GM12872 (cell line): ENCODE results near the gene ZNF652.

ENCODE experiments used
- TF ChIP-seq, protein P1 (sequence below): IDR thresholded peaks from 3 replicates; pipeline ENCODE4 v1.5.1; 2011; ENCODE audit warnings: low read depth, mild to moderate bottlenecking, low read length, moderate library complexity; ENCODE audit not compliant: insufficient read depth

The ZNF652 gene

DNA sequence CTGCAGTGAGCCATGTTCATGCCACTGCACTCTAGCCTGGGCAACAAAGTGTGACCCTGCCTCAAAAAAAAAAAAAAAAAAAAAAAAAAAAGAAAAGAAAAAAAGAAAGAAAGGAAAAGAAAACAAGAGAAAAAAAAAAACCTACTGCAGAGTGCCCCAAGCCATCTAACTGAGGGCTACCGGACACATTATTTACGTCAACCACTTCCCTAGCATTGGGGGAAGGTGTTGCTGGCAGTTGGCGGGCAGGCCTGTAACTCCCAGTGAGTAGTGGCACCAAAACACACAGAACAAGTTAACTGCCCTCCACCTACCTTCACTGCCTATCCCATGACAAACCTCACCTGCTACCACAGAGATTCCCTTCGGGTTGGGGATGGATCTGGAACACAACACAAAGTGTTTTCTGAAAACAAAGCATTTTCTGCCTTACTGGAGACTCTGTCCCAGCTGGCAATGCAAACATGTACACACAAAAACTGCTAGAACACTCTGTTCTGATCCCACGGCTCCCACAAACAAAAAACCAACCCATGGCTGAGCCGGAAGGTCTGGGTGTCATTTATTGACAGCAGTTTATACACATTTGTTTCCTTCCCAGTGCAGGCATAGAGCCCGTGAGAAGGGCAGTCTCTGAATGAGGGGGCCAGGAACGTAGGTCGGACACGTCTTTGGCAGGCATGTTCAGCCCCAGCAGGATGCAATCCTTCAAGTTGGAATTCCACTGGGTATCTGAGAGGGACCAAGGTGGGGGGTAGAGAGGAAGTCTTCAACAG lies 41.7 kb upstream of the ZNF652 start:
- TF ChIP-seq, protein P1, sequence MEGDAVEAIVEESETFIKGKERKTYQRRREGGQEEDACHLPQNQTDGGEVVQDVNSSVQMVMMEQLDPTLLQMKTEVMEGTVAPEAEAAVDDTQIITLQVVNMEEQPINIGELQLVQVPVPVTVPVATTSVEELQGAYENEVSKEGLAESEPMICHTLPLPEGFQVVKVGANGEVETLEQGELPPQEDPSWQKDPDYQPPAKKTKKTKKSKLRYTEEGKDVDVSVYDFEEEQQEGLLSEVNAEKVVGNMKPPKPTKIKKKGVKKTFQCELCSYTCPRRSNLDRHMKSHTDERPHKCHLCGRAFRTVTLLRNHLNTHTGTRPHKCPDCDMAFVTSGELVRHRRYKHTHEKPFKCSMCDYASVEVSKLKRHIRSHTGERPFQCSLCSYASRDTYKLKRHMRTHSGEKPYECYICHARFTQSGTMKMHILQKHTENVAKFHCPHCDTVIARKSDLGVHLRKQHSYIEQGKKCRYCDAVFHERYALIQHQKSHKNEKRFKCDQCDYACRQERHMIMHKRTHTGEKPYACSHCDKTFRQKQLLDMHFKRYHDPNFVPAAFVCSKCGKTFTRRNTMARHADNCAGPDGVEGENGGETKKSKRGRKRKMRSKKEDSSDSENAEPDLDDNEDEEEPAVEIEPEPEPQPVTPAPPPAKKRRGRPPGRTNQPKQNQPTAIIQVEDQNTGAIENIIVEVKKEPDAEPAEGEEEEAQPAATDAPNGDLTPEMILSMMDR, result no peak

DNA sequence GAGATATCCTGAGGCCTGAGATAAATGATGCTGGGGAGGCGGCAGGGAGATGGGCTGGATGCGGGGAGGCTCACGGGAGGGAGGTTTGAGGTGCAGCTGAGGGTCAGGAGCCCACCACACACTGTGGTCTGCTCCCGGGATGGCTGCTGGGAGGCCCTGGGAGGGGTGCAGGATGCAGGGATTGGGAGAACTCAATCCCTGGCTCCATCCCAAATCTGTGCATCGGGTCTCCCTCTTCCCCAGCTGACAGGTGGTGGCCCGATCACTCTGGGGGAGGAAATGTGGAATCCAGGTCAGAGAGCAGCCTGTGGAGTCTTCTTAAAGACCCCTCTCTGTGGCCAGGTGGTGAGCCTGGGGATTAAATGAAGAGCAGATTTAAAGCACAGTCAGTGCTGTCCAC lies 40.7 kb upstream of the ZNF652 start:
- TF ChIP-seq, protein P1, result no peak

DNA sequence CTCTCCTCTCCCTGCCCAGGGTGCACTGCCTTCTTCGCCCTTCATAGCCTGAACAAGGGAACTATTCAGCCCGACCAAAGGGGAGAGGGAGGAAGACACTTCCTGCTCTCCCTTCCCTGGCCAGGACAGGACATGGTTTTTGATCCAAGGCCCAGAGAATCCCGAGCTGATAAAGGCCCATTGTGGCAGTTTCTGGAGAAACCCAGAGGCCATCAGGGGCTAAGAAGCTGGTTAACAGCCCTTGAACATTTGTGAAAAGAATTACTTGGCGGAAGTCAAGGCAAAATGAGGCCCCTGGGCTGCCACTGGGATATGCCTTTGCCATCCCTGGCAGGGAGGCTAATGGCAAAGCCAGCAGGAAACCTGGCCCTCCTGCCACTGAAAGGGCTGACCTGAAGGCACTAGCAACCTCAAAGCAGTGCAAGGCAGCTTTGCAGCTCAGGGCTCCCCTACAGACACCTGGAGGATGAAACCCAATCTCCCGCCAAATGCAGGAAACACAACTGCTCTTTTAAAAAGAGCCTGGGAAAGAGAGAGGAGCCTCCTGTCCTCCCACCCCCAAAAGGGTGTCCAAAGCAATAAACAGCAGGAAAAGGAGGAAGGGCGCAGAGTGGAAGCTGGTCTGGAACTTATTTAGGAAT lies 40.0 kb upstream of the ZNF652 start:
- TF ChIP-seq, protein P1, result no peak

DNA sequence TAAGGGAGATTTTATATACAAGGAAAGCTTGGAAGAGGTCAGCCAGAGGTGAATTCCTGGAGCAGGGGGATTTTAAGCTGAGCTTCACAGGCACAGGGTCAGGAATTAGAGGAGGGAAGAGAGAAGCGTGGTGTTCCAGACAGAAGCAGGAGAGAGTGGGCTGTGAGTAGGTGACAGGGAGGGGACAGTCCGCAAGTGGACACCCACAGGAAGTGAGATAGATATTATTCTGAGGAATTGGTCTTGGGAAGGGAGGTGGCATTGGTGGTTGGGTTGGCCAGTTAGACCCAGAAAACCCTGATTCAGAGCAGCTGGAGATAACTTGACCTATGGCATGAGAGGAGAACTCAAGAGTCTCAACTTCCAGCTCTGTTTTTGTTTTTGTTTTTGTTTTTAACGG lies 37.9 kb upstream of the ZNF652 start:
- TF ChIP-seq, protein P1, result no peak

DNA sequence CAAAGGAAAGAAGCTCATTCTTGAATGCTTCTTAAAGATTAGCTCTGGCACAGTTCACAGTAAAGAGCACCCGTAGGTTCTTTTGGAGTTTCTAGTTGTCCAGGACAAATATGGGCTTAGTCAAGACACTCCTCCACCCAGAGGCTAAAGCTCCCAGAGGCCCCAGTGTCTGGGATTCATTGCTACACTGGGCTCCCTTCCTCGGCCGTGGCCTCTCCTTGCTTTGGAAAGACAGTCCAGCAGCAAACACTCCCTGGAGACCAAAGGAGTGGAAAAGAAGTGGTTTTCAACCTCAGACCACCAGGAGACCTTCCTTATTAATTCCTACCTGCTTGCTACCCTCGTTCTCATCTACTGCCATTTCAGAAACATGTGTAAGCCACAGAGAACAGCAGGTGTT lies 35.5 kb upstream of the ZNF652 start:
- TF ChIP-seq, protein P1, result no peak

DNA sequence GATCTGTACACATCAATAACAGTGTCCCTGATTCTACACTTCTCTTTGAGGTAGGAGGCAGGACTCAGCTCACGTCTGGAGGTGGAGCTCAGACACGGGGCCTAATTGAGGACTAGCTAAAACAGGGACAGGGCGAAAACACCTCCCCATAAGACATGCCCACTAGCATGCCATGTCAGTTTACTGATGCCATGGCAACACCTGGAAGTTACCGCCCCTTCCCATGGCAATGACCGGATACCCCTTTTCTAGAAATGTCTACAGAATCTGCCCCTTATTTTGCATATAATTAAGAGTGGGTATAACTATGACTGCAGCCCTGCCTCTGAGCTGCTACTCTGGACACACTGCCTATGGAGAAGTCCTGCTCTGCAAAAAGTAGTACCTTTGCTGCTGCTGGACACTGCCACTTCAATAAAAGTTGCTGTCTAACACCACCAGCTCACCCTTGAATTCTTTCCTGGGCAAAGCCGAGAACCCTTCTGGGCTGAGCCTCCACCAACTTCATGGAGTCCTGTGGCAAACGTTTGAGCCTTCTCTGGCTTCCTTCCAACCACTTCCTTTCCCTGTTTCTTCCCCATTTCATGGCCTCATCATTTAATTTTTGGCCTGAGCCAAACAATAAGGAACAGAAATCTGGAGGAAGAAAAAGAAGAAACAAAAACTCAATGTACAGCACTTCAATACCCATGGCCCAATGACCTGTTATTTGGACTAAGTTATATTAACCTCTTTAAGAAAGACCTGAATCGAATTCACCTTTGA lies 31.6 kb upstream of the ZNF652 start:
- TF ChIP-seq, protein P1, result no peak
